Right lobe of liver (tissue), 4 donors: ENCODE data around the gene FBXL2.

Source experiments
- POLR2A ChIP-seq: fragments of 450-650 bp; IDR thresholded peaks from one replicate; pipeline ENCODE4 v1.6.1; 2017; ENCODE audit warnings: antibody characterized with exemption, mild to moderate bottlenecking
- TF ChIP-seq, protein P1 (sequence below), 4 donors: fragments of 200-600 bp in 3 of 4; fragments of 450-650 bp in 1 of 4; IDR thresholded peaks; one replicate each; pipeline versions ENCODE4 v1.5.1 to v1.8.0; 2016 to 2022; ENCODE audit warnings: antibody characterized with exemption in 4 of 4, mild to moderate bottlenecking in 2 of 4
- donor health status: DM: no; HTN: no; CAD: no.
- donor health status: DM: no; HTN: no; CAD: no.
- donor health status: DM: no; HTN: yes; CAD: no.

DNA sequence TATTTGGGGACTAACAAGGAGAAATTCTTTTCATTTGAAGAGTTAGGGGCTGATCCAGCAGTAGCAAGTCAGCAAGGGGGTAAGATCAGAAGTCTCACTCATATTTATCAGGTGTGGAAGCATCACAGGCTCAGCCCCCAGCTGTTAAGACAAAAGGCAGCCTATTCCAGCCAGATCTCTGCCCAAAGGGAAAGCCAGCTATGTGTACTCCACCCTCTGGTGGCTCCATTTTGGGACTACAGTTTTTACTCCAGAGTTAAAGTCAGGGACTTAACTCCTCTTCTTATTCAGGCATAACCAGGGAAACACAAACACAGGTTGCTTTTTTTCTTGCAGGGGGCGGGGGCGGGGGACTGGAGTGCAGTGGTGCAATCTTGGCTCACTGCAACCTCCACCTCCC is 143.7 kb downstream of the FBXL2 start:
- TF ChIP-seq, protein P1, sequence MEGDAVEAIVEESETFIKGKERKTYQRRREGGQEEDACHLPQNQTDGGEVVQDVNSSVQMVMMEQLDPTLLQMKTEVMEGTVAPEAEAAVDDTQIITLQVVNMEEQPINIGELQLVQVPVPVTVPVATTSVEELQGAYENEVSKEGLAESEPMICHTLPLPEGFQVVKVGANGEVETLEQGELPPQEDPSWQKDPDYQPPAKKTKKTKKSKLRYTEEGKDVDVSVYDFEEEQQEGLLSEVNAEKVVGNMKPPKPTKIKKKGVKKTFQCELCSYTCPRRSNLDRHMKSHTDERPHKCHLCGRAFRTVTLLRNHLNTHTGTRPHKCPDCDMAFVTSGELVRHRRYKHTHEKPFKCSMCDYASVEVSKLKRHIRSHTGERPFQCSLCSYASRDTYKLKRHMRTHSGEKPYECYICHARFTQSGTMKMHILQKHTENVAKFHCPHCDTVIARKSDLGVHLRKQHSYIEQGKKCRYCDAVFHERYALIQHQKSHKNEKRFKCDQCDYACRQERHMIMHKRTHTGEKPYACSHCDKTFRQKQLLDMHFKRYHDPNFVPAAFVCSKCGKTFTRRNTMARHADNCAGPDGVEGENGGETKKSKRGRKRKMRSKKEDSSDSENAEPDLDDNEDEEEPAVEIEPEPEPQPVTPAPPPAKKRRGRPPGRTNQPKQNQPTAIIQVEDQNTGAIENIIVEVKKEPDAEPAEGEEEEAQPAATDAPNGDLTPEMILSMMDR (IDR thresholded peaks at IDR 0.05): no peak
- no peak for TF ChIP-seq POLR2A
